ENCODE results near the gene PPP3R2.

DNA sequence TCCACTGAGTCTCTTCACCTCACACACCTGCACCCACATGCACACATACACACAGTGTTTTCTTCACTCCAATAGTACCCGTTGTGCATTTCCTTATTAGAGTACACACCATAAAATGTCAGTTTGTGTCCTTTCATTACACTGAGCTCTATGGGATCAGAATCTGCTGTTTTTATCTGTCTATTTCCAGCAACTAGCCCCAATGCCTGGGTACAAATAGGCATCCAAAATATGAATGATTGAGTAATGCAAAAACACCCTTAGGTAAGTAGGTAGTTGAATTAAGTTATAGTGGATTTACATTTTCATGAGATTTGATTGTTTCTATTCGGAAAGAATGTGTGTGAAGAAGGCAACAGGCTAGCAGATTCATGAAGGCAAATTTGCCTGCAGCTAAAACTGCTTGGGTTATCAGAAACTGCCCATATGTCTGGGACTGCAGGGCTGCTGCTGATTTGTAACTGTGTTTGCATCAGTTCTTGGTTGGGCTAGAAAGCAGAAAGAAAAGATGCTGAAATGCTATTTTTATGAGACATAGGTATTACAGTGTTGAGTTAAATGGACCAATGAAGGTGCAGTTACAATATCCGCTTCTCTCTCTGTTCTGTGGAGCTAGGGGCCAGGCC, 26.9 kb downstream of the PPP3R2 start:
- TF ChIP-seq CTCF (IDR thresholded peaks at IDR 0.05) (no peak), EP300 (IDR thresholded peaks at IDR 0.05) (no peak), POLR2A (IDR thresholded peaks at IDR 0.05) (no peak)
